ENCODE results near the gene NUDT8. TPM values are rescaled to one million over a fixed set of nuclear protein-coding genes. Genes with fewer than 3 reads are reported as not detected.
A peak's percentile ranks its signal among the peaks of the same experiment; 100 is the strongest.

Gene NUDT8
- total RNA-seq, 1 donor from 2014 or later = 12.6 TPM

DNA sequence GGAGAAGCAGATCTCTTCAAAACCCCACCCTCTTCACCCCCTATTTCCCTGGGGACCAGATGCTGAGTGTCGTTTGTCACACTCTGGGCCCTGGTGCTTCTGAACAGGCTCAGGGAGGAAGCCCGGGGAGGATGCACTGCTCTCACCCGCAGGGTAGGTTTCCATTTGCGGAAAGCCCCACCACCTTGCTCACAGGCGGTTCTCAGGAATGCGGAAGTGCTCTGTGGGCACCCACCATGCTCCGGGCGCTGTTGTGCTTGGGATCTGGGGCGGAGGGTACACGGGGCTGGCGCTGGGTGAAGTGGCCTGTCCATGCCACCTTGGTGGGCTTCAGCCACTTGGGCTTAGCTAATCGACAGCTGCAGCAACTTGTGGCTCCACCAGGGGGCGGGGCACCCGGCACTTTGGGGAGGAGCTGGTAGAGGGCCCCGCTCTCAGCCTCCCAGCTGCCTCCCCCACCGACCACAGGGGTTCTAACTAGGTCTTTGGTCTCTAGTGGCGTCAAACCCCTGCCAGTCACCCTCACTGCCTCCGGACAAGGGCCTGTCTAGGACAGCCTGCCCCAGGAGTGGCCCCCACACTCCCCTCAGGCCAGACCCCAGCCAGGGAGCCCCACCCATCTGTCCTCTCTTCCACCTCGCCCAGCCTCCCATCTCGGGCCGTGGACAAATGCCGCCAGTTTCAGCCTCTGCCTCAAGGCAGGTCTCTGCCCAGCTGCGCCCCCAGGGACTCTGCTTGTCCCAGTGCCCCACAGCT, 15.6 kb downstream of the NUDT8 start:
- no peak overlapping the region for H3K4me3 Mint-ChIP-seq (ENCODE audit: unreplicated experiment)
- peaks cover 4% of the 10 kb centered on the region for H3K36me3 Mint-ChIP-seq (ENCODE audit: low read depth)
- DNase-seq (ENCODE audit: low spot score) = no peak
- H3K9me3 Mint-ChIP-seq (ENCODE audit: low read depth) = no peaks in the 10 kb centered on the region
- no peak overlapping the region for H3K27ac Mint-ChIP-seq (ENCODE audit: unreplicated experiment)
- TF ChIP-seq, protein P1, sequence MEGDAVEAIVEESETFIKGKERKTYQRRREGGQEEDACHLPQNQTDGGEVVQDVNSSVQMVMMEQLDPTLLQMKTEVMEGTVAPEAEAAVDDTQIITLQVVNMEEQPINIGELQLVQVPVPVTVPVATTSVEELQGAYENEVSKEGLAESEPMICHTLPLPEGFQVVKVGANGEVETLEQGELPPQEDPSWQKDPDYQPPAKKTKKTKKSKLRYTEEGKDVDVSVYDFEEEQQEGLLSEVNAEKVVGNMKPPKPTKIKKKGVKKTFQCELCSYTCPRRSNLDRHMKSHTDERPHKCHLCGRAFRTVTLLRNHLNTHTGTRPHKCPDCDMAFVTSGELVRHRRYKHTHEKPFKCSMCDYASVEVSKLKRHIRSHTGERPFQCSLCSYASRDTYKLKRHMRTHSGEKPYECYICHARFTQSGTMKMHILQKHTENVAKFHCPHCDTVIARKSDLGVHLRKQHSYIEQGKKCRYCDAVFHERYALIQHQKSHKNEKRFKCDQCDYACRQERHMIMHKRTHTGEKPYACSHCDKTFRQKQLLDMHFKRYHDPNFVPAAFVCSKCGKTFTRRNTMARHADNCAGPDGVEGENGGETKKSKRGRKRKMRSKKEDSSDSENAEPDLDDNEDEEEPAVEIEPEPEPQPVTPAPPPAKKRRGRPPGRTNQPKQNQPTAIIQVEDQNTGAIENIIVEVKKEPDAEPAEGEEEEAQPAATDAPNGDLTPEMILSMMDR (IDR thresholded peaks at IDR 0.05) = peak; percentile 81
- no peaks in the 10 kb centered on the region for H3K4me1 Mint-ChIP-seq (ENCODE audit: low read depth)
- no peaks in the 10 kb centered on the region for H3K27me3 Mint-ChIP-seq (ENCODE audit: low read depth)

DNA sequence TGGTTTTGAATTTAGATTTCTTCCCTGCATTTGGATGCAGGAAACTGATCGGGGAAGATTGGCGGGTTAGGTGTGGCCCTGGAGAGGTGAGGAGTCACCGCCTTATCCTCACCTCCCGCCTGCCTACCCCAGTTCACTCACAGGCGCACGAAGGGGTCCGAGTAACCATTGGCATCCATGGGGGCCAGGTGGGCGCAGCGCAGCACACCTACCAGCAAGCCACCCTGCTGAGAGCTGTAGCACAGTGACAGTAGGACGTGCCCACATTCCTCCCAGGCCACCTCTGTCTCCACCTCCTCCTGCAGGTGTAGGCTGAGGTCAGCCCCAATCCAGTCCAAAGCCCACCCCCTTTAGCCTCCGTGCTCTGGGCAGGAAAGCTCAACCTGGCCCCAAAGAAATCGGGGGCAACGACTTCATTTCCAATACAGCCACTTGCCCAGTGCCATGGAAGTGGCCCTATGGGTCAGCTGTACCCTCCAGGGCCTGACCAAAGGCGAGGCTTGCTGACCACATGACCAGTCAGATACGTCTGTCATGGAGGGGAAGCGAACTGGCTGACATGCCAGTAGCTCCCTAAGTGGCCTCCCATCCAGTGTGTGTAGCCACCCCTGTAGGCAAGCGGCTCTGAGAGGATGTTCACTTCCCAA, 16.3 kb downstream of the NUDT8 start:
- TF ChIP-seq, protein P1 (IDR thresholded peaks at IDR 0.05) = no peak
- Mint-ChIP-seq H3K4me1 (ENCODE audit: low read depth) (no peaks in the 10 kb centered on the region), H3K9me3 (ENCODE audit: low read depth) (no peaks in the 10 kb centered on the region), H3K27ac (ENCODE audit: unreplicated experiment) (no peak overlapping the region), H3K27me3 (ENCODE audit: low read depth) (no peaks in the 10 kb centered on the region), H3K36me3 (ENCODE audit: low read depth) (peaks cover 4% of the 10 kb centered on the region), H3K4me3 (ENCODE audit: unreplicated experiment) (no peak overlapping the region)
- DNase-seq (ENCODE audit: low spot score) = no peak

DNA sequence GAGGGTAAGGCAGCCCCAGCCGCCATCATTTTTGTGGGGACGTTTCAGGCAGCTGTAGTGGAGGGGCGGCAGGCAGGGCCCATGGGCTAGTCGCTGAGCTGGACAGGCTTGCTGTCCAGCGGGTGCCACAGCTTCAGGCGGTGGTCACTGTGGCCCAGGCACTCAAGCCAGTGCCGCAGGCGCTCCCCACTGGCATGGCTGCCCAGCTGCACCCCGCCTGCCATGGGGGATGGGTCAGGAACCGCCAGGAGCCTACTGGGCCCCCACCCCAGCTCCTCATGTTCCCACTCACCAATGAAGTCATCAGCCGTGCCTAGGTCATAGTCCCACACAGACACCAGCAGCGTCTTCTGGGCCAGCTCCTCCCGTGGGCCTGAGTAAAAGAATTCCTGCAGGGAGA, 17.0 kb downstream of the NUDT8 start:
- Mint-ChIP-seq H3K9me3 (ENCODE audit: low read depth) (no peaks in the 10 kb centered on the region), H3K4me3 (ENCODE audit: unreplicated experiment) (no peak overlapping the region), H3K27ac (ENCODE audit: unreplicated experiment) (peak overlapping the region; percentile 27), H3K4me1 (ENCODE audit: low read depth) (peaks cover 2% of the 10 kb centered on the region), H3K27me3 (ENCODE audit: low read depth) (no peaks in the 10 kb centered on the region), H3K36me3 (ENCODE audit: low read depth) (peaks cover 2% of the 10 kb centered on the region)
- no peak for DNase-seq (ENCODE audit: low spot score)
- TF ChIP-seq, protein P1 (IDR thresholded peaks at IDR 0.05) = no peak

DNA sequence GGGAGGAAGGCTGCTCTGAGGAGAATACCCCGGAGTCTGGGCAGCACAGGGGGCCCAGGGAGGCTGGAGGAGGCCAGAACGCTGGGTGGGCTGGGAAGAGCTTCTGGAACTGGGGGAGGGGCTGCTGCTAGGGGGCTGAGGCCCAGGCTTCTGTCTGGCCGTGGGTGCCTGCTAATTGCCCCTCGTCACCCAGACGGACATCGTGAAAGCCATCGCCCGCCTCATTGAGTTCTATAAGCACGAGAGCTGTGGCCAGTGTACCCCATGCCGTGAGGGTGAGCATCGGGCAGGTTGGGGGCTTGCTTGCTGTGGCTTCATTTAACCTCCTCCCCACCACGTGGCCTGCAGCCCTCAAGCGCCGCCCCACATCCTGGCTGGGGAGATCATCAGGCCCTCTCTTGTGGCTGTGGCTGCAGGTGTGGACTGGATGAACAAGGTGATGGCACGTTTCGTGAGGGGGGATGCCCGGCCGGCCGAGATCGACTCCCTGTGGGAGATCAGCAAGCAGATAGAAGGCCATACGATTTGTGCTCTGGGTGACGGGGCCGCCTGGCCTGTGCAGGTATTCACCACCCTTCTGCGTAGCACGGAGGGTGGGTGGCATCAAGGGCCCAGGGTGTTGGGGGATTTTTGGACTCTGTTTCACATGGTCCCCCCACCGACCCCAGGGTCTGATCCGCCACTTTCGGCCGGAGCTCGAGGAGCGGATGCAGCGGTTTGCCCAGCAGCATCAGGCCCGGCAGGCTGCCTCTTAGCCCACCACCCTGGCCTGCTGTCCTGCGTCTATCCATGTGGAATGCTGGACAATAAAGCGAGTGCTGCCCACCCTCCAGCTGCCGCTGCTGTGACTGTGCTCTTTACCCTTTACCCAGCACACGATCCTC, 17.8 kb downstream of the NUDT8 start:
- Mint-ChIP-seq H3K4me1 (ENCODE audit: low read depth) (peaks cover 8% of the 10 kb centered on the region), H3K4me3 (ENCODE audit: unreplicated experiment) (no peak overlapping the region), H3K9me3 (ENCODE audit: low read depth) (no peaks in the 10 kb centered on the region), H3K36me3 (ENCODE audit: low read depth) (peaks cover 2% of the 10 kb centered on the region), H3K27ac (ENCODE audit: unreplicated experiment) (no peak overlapping the region), H3K27me3 (ENCODE audit: low read depth) (no peaks in the 10 kb centered on the region)
- TF ChIP-seq, protein P1 (IDR thresholded peaks at IDR 0.05) = no peak
- DNase-seq (ENCODE audit: low spot score) = no peak

DNA sequence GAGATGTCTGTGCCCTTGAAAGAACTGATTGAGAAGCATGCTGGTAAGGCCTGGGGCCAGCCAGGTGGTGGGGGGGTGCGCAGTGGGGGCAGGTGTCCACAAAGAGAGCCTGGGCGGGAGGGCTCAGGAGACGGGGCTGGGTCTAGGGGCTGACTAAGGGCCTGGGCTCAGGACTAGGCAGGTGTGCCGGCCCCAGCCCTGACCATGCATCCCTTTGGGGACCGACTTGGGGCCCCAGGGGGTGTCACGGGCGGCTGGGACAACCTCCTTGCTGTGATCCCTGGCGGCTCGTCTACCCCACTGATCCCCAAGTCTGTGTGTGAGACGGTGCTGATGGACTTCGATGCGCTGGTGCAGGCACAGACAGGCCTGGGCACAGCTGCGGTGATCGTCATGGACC, 18.6 kb downstream of the NUDT8 start:
- TF ChIP-seq, protein P1 (IDR thresholded peaks at IDR 0.05) = no peak
- Mint-ChIP-seq H3K36me3 (ENCODE audit: low read depth) (peaks cover 2% of the 10 kb centered on the region), H3K27me3 (ENCODE audit: low read depth) (no peaks in the 10 kb centered on the region), H3K27ac (ENCODE audit: unreplicated experiment) (no peak overlapping the region), H3K4me3 (ENCODE audit: unreplicated experiment) (no peak overlapping the region), H3K9me3 (ENCODE audit: low read depth) (no peaks in the 10 kb centered on the region), H3K4me1 (ENCODE audit: low read depth) (peaks cover 8% of the 10 kb centered on the region)
- no peak for DNase-seq (ENCODE audit: low spot score)

Data from chondrocyte (in vitro differentiated cells).